Measurements from ENCODE around the gene IMP4.

IMP4 gene

DNA sequence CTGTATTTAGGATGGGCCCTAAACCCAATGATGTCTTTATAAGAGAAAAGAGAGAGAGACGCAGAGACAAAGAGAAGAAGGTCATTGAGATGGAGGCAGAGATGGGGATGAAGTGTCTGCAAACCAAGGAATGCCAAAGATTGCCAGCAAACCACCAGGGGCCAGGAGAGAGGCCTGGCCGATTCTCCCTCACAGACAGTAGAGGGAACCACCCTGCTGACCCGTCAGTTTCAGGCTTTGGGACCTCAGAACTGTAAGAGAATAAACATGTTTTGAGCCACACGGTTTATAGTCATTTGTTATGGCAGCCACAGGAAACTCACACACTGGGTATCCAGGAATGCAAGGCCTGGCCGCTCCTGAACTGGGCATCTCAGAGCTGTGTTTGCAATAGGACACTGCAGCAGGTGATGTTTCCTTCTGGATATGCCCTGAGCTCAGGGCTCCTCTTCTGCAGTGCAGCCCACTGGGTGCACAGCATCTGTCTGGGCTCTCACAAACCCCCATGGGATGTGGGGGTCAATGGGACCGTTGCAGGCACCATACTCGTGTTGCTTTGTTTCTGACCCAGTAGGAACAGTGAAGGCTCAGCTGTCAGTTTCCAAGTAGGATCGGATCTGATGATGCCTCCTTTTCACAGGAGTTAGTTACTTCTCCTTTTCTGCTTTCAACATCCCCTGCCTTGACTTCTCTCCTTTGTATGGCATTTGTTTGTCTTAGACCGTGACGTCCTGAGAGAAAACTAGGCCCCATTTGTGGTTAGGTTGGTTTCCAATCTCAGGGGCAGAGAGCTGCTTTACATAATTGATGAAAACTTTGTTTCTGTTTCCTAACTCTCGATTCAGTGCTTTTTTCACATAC lies 34.0 kb downstream of the IMP4 start:
- no peak for DNase-seq

DNA sequence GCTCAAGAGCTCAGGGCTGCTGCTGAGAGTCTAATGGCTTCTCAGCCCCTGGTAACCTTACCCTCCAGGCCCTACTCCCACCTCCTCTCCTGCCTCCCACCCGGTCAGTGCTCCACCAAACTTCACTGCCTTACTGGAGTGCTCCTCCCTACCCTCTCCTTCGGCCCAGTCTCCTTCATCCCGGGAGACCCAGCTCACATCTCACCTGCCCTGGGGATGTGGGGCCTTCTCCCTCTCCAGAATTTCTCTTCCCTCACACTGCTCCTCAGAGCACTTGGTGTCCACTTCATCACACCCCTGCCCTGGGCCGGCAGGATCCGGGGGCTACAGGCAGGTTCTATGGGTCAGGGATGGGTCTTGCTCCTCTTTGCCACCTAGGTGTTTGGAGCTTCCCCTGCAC lies 34.8 kb downstream of the IMP4 start:
- DNase-seq: no peak

DNA sequence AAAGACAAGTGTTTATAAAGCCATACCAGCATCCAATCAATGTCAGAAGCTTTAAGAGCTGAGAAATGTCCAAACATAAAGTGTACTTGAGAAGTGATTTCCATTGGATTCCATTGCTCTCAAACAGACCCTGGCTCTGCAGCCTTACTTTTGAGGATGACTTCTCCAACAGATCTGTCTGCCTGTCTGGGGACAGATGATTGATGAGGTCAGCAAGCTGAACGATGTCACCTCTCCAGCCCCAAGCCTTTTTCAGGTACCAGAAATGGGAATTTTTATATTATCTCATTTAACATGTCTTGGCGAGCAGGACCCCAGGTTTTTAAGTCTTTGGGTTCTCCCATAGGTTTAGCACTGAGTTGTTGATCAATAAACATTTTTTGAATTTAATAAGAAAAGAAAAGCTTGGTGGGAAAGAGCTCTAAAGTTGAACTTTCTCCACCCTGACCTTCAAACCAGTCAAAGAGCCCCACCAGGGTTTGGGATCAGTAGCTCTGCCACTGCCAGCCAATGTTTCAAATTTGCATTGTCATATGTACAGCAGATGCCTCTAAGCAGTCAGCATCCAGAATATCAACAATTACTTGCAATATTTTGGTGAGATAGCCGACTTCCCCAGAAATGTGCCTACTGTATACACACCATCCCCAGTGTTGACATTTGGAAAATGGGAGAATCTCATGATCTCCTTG lies 35.7 kb downstream of the IMP4 start:
- no peak for DNase-seq

DNA sequence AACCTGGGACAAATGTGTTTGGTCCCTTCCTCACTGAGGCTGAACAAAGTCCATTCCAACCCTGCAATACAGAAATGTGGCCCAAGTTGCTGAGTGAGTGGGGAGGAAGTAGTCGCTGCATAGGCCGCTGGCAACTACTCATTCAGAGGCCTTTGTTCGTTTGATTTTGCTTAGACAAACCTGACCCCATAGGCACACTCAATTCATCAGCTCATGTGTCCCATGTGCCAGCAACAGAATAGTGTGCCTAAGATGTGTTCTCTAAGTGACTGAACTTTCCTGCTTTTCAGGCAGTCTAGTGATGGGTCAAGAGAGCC lies 36.2 kb downstream of the IMP4 start:
- DNase-seq: no peak

- no peak for DNase-seq
Measured at GRCh38 chr2:130380096-130380934, 37.6 kb downstream of the IMP4 start.

DNA sequence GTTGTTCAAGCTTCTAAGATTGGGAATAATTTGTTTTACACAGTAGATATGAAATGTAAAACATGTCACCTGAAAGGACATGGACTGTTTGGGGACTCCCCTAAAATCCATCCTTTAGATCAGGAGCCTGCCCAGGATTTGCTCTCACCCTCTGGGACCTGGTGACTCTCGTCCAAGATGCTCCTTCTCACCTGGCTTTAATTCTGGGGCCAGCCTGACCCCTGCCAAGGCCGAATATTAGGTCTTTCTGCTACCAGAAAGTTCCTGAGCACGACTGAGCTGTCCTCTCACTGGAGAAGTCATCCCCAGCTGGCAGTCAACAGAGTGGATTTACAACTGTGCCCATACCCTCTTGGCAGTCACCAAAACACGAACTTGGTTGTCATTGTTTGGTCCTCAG lies 38.4 kb downstream of the IMP4 start:
- no peak for DNase-seq

DNA sequence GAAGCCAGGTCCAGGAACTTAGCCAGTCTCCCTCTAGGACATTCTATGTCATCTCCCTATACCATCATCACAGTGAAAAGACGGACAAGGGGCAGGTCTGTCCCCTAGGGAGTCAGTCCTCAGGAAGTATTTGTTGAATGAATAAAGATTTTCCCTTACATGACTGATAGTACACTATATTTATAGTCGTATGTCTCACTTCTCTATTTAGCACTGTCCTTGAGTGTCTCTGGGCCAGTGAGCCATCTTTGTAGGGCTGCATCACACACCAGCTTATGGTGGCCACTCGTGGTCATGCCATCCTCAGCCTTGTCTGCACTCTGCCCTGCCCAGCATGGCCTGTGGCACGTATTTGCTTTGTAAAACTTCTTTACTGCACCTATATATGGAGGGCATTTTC lies 38.9 kb downstream of the IMP4 start:
- DNase-seq: no peak

DNA sequence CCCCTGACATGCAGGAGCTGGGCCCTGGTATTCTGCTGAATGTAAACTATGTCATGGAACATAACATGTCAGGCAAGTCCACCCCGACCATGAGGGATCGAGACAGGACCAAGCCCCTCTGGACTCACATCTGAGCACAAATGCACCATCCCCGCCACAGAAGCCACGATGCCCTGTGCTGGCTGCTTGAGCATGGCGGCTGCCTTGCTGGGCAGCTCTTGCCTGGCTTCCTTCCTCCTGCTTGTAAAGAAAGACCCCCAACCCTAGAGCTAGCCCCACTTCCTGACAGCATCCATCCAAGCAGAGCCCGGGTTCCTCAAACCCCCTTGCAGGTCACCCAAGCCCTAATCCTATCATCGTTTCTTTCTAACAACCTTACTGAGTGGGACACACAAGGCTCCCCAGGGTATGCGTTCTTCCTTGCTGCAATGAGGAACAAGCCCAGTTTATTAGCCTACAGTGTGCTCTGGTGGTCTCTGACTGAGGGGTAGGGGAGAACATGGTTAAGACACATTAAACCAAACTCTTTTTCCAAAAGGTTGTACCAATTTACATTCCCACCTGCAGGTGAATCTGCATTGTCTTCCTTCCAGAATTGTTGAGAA lies 39.7 kb downstream of the IMP4 start:
- no peak for DNase-seq

- no peak for DNase-seq
Measured at GRCh38 chr2:130385709-130386108, 43.0 kb downstream of the IMP4 start.

GRCh38 chr2:130387071-130387400 lies 44.3 kb downstream of the IMP4 start:
- DNase-seq: no peak

DNA sequence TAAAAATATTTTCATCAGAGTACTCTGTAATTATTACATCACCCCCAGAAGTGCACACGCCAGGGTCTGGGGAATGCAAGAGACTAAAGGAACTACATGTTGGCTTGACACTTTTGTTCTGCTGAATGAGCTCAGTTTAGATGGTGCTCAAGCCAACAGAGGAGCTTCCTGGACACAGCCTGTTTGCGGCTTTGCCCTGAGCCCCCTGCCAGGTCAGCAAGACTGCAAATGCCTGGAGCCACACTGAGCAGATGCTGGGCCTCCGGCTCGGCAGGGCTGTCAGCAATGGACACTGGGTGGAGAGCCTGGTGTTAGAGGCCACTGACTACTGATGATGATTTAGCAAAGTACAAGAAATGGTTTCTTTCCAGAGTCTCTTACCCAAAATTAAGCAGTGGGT lies 45.1 kb downstream of the IMP4 start:
- DNase-seq: no peak

DNA sequence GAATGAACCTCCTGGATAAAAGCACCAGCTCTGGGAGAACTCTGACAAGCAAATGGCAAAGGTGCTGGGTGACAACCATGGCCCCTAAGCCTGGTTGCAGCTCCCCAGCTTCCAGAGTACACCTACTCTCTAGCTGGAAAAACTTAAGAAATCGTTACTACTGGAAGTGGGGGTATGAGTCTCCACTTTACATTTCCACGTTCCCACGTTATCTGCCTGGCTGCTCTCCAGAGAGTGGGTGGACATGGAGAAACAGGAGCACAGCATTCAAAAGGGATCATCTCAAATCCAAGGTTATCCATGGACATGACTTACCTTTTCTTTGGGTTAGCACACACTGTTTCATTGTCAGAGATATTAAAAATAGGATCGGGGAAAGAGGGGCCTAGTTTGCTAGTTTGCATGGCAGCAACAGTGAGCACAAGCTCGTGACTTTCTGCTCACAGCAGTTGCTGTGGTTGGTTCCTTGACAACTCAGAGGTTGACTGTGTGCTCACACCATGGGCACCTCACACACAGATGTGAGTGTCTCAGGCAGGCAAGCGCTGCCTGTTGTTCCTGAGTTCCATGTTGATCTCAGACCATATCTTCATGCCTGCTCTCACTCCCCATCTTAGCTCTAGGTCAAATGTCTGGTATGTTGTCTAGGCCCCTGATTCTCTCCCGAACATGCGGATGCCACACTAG lies 45.7 kb downstream of the IMP4 start:
- peak in 1 of 56 donors; percentile 28 for DNase-seq

DNA sequence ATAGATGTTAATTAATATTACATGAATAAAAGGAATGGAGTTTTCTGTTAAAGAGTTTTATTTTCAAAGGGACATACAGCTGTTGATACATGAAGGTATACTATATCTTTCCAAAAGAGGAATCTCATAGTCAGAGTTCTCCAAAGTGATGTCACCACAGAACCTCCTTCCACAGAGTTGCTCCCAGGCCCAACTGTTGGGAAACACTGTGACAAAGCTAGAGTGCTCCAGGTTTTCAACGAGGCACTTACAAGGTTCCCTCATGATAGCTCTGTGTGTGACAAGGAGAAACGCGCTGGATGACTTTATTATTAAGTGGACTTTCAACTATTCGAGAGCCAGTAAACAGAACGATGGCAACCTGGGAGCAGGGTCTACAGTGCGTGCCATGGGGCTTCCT lies 46.7 kb downstream of the IMP4 start:
- DNase-seq: no peak

- DNase-seq: no peak
Measured at GRCh38 chr2:130389783-130390182, 47.1 kb downstream of the IMP4 start.

DNA sequence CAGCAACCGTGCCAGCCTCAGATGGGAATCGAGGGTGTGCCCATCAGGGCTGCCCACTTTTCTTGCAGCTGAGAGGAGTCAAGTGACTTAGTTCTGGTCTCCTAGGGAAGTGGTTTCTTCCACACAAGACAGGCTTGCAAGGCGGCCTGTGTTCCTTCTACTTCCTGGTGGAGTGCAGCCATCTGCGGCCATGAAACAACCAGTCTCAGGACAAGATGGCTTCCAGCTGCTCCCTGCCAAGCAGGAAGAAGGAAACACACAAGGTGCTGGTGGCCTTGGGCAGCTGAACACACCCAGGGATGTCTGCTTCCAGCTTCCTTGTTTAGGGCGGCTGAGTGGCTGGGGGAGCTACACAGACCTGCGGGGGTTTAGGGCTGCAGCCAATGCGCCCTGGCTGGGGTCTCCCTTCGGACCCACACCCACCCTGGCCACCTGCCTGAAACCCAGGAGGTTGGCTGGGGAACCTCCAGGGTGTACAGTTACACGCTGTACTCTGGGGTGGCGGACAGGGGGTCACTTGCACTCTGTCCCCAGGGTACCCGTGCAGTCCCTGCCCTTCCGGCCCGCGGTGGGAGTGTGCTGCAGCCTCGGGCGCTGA lies 47.9 kb downstream of the IMP4 start:
- peak in 2 of 56 donors; percentile 23 to 26 for DNase-seq

DNA sequence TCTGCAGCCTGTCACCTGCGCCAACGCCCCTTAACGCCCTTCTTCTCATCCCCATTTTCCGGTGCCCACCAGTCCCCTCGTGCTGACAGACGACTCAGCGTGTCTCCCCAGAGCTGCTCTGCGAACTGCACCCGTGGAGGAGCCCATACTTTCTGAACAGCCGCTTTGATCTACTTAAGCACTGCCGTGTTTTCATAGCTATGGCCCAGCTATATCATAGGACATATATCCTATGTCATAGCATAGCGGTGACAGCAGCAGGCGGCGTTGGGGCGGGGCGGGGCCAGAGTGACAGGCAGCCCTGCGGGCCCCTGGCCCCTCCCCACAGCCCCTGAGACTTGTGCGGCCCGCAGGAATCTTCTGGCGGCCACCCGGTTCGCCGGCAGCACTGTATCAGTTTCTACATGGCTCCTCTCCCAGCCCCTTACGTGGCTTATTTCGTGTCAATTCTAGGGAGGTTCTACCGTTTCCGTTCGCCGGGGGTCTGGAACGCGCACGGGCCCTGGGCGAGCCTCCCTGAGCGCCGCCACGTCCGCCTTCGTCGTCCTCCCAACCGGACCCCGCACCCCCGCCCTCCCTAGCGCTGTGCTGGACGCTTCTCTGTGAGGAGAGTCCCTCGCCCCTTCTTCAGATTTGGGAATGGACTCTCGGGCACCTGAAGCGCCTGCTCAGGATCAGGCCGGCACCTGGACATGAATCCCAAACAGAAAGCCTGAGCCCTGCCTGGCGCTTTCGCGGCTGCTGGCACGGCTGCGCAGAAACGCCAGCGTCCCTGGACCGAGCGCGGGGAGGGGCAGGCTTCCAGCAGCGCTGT lies 48.6 kb downstream of the IMP4 start:
- peak in 54 of 56 donors; percentile 33 to 89 (median 68) for DNase-seq

GRCh38 chr2:130391872-130392670 lies 49.4 kb downstream of the IMP4 start:
- DNase-seq: peak in 10 of 56 donors; percentile 18 to 68 (median 46)

- DNase-seq: no peak
Measured at GRCh38 chr2:130393318-130393910, 50.7 kb downstream of the IMP4 start.

All from nucleus accumbens (tissue), 56 donors.